Activated CD4-positive, alpha-beta T cell treated with anti-CD3 and anti-CD28 coated beads for 24 hours (primary cell): ENCODE measurements around the gene CSTPP1.
"Not testable (repeated sequence)": the region's sequence is repeated elsewhere in the genome, so short reads cannot be mapped to it uniquely, and the experiment has no call there.

Experiments used
- DNase-seq, 2 donors: peaks; one replicate each; pipeline ENCODE4 v3.0.0-alpha.2; 2020; ENCODE audit warnings: low read depth in 2 of 2

Gene CSTPP1

DNA sequence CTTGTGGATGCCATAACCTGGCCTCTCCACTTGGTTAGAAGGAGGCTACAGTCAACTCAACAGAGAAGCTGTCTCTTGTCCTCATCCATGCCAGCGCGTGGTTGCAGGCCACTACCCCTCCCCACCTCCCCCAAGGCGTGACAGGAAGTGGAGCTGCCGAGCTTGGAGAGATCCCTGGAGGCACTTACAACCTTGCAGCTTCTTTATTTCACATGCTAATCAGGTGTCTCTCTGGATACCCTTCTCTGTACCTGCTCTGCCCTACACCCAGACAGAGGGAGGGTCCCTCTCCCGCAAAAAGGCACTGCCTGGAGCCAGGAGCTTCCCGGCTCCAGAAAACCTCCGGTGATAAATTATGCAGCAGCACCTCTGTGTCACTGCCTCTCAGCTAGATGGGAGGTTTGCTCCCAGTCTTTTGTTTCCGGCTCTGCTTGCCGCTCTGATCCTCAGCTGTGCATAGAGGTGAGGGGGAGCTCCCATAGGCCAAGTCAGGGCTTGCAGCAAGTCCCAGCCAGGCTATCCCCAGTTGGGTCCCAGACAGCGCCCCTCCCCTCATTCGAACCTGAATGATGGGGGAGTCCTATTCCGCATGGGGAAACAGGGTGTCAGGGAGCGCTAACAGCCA, 23.9 kb upstream of the CSTPP1 start:
- no peak for DNase-seq

DNA sequence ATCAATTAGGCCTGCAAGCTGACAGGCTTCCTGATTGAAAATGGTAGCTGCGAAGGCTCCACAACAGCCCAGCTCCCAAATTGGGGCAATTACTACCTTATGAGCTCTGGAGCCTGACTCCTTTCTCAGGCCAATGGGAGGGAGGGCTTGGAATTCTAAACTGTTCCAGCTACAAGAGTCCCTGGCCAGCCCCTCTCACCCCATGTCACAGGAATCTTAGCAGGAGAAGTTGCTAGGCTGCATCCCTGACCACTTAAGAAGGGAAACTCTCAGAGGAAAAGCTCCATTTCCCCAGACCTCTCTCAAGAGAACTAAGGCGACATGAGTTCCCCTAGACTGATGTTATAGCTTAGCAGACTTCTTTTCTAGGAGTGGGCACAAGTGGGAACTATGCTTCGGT, 23.1 kb upstream of the CSTPP1 start:
- DNase-seq = no peak

DNA sequence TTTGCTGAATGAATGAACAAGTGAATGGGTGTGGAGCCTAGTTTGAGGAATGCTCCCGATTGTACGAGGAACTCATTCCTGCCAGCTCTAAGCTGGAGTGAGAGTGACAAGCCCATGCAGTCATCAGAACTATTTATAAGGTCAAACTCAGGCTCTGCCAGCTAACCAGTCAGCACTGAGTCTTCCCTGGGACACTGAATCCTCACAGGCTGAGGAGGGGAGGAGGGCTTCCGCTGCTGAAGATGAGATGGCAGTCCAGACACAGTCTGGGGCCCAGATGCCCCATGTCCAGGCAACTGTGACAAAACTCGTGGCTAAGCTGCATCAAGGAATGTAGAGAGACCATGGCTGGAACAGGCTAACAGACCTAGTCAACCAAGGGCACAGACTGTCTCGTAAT, 22.2 kb upstream of the CSTPP1 start:
- DNase-seq = no peak

DNA sequence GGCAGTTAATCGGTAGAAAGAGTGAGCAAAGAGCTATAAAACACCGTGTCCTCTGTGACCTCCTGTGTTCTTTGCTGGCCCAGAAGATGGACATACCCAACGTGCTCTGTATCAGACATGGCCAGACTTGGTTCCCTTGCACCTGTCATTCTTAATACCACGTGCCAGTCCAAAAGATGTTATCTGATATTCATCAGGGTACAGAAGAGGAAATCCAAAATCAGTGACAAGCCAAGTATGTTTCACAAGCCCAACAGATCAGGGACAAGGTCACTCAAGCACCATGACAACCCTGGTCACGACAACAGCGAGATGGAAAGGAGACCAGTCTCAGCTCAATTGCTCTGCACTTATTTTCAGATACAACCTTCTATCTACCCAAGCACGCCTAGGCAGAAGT, 21.7 kb upstream of the CSTPP1 start:
- no peak for DNase-seq

DNA sequence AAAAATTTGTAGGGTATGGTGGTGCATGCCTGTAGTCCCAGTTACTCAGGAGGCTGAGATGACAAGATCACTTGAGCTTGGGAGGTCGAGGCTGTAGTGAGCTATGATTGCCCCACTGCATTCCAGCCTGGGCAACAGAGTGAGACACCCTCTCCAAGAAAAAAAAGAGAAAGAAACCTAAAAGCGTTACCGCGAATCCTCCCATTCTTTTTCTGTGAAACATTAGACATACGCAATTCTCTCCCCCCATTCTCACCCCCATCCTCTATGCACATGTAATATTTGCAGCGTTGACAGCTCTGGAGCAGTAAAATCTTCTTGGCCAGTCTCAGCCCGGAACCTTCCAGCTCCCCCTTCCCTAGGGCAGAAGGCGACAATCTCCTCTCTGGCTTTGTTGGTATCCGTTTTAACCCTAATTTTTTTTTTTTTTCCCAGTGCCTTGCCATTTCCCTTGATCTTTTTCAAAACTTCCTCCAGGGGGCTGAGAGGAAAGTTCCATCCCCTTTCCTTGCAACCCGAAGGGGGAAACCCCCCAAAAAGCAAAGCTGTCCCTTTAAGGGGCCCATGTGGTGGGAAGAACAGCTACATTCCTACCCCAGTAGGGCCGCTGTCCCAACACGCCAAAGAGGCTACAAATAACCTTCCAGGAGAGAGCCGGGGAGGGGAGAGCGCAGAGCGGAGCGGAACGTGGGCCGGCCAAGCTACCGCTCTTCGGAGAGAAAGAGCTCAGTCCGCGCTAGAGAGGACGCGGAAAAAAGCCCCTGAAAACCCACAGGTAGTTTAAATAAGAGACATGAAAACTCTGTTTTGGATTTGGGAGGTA, 20.1 kb upstream of the CSTPP1 start:
- DNase-seq = no peak

DNA sequence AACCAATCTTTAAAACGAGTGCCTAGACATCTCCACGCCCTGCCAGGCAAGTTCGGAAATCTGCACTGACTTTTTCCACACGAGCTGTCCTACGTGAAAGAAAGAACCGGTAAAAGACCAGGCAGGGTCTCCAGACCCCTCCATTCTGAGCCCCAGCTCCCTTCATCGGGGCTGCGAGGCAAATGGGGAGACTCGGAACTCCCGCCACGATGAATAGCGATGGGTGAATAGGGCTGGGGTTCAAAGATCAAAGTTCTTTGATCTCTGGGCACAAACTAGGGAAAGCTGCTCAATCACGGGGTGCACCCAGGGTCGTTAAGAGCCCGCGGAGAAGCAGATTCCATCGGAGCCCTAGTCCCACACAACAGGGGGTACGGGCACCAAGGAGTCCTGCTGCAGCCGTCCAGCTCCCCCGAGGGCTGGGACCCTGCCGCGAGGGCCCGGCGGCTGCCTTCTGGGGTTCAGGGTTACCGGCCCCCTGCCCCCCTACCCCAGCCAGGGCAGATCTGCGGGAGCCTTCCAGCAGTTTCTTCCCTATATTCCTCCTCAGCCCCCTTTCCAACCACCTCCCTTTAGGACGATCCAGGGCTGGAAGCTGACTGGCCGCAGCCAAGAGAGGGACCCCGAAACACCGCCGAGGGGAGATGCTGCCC, 19.3 kb upstream of the CSTPP1 start:
- no peak for DNase-seq

DNA sequence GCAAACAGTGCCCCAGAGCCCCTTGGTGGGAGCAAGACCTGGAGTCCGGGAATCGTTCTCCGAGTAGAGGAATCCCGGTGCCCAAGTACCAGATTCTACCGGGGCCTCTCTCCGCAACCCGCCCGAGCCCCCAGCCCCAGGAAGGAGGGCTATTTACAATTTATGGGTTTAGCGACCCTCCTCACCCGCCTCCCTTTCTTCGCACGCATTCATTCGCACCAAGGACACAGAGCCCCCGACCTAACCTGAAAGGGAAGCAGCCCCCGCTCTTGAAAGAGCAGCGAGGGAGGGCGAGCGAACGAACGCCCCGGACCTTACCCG, 18.8 kb upstream of the CSTPP1 start:
- DNase-seq = no peak

DNA sequence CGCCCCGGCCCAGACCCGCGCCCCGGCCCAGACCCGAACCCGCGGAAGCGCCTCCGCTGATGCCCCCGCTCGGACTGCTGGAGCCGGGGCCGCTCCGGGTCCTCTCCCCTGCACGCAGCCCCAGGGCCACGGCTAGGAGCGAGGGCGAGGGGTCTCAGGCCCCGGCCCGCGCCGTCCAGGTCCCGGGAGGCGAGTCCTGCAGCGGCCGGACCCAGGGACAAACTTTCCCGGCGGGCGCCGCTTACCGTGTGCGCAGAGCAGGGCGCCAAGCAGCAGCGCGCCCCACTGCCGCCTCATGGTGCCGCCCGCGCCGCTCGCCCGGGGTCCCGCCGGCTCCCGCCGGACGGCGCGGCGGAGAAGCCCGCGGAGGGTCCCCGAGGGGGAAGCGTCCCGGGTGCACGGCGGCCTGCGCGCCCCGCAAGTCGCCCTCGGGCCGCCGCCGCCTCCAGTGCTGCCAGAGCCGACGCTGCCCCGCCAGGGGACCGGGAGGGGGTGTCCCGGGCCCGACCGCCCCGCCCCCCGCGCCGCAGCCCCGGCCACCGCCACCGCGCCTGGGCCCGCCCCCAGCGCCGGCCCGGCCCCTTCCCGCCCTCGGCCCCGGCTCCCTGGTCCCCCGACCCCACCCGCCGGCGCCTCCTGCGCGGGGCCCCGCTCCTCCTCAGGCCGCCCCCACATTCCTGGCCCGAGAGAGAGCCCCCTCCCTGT, 18.3 kb upstream of the CSTPP1 start, which contains the start of gene LRP4:
Gene LRP4 (minus strand): TSS at position 468 of the 705 bp plus-strand sequence. CDS start 171 bp downstream, at position 297.
- DNase-seq = peak in 1 of 2 donors; percentile 26

DNA sequence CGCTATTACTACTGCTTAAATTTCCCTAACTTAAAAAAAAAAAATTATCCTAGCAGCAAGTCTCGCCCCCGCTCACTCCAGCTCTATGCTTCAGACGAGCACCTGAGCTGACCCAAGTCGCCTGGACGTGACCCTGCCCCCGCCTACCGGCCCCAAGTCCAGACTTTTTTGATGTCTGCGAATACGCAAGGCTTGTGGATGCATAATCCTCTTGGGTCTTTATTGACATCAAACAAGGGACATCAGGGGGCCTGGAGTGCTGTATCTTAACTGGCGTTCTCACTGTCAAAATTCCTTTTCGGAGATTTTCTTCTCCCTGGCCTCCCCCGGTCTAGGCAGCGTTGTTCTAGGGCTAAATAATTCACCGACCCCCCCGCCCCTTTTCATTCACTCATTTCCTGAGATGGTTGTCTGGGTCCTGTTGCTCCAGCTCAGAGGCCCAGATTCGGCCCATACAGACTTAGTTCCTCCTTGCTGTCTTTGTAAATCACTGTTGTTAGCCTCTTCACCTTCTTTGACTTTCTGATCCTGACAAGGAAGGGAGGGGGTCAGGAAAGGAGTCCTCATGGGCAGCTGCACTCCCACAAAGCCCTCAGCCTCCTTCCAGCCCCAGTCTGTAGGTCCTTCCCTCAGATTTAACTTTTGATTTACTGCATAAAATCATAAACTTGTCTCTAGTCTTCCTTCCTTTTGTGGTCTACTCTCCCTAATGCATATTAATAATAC, 17.6 kb upstream of the CSTPP1 start:
- DNase-seq = no peak

DNA sequence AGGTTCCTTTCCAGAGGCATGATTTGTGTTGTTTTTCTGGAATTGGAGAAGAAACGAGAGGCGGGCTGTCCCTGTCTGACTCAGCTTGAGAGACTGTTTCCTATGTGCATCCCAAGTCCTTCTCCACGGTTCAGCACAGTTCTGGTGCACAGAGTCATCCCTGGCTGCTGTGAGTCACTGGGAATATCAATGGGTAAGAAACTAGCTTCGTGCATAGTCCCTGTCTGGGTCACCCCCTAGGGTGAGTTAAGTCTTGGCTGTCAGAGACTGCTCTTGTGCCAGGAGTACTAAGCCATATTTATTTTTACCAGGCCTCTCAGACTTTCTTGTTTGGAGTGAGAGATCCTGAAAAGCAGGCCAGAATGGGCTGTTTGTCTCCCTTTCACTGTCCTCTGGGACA, 15.8 kb upstream of the CSTPP1 start:
- DNase-seq = no peak

DNA sequence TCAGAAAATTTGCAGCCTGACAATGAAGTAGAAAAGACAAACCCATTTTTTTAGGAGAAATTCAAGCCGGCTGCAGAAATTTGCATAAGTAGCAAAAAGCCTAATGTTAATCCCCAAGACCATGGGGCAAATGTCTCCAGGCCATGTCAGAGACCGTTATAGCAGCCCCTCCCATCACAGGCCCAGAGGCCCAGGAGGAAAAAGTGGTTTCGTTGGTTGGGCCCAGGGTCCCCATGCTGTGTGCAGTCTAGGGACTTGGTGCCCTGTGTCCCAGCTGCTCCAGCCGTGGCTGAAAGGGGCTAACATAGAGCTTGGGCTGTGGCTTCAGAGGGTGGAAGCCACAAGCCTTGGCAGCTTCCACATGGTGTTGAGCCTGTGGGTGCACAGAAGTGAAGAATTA, 8.6 kb upstream of the CSTPP1 start:
- DNase-seq = not testable (repeated sequence)

DNA sequence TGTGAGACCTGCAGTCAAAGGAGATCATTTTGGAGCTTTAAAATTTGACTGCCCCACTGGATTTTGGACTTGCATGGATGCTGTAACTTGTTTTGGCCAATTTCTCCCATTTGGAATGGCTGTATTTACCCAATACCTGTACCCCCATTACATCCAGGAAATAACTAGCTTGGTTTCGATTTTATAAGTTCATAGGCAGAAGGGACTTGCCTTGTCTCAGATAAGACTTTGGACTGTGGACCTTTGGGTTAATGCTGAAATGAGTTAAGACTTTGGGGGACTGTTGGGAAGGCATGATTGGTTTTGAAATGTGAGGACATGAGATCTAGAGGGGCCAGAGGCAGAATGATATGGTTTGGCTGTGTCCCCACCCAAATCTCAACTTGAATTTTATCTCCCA, 7.9 kb upstream of the CSTPP1 start:
- not testable (repeated sequence) for DNase-seq

DNA sequence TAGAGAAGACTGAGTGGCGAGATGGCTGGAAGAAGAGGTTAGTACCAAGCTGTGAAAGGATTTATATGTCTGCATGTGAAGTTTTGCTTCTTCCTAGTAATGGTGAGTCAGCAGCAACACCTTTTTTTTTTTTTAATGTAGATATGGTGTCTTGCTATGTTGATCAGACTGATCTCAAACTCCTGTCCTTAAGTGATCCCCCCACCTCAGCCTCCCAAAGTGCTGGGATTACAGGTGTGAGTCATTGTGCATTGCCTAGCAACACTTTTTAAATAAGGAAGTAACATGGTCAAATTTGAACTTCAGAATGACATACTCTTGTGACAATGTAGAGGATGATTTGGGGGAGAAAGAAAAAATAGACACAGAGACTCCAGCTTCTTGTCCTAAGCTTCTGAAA, 6.5 kb upstream of the CSTPP1 start:
- DNase-seq = no peak

DNA sequence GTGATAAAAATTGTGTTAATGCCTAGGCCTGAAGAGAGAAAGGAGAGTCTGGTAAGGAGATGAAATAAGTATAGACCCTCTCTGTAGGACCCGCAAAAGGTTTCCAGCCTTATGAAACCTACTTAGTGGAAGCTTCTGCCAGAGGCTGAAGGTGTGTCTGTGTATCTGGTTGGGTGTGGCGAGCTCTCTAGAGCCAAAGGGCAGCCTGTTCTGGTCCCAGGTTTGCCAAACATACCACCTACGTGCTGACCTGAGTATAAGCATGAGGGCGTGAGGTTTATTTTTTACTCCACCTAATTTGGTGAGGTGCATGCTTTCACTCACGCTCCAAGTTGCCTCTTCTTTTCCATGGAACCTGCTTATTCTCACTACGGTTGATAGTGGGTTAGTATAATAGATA, 5.6 kb downstream of the CSTPP1 start:
- DNase-seq = no peak

DNA sequence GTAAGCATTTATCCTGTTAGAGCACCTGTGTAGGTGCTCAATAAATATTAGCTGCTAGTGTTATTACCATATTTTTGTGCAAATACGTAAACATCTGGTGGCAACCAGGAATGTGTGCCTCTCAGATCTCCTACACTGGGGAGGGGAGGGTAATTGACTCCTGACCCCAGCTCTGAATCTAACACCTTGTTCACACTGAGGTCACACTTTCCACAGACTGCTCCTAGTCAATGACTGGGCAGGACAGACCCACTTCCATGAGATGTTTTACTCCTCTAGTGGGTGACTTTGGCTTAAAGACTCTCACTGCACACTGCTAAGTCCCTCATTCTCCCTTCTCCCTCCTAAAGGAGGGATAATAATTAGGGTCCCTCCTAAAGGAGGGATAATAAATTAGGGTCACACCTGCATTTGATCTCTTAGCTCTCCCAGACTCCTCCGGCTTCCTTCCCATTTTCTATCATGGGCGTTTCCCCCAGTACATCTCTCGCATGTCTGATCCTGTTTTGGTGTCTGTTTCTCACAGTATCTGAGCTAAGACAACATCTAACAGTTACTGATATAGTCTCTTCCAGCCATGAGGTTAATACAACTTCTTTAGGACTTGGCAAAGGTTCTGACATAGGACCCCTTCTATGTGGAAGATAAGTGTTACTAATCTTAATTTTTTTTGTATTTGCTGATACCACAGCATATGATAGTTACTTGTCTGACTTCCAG, 8.0 kb downstream of the CSTPP1 start:
- DNase-seq = no peak

DNA sequence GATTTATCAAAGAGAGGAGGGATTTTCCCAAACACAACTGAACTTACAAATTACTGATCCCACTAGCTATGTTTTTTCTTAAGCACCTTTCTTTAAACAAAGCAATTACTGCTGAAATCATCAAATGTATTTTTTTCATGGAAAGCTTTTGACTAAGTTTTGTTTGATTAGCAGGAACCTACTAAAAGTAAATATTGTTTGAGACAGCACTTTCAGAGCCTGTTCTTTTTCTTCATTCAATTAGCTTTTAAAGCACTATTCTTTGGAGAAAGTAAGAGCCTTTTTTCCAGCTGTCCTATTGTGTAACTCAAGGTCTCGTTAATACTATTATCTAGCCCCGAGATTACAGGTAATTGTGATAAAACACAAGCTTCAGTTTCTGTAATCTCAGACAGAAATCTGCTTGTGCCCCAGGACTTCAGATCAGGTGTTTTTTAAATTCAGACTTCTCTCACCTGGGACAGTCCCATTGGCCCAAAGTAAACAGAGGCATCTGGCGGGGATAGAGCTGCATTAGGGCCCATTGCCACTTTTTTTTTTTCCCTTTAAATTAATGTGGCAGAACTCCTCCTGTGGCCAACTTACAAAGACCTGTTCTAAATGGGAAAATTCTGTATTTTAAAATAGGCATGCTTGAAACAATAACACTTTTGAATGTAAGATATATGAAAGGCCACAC, 11.0 kb downstream of the CSTPP1 start:
- no peak for DNase-seq

DNA sequence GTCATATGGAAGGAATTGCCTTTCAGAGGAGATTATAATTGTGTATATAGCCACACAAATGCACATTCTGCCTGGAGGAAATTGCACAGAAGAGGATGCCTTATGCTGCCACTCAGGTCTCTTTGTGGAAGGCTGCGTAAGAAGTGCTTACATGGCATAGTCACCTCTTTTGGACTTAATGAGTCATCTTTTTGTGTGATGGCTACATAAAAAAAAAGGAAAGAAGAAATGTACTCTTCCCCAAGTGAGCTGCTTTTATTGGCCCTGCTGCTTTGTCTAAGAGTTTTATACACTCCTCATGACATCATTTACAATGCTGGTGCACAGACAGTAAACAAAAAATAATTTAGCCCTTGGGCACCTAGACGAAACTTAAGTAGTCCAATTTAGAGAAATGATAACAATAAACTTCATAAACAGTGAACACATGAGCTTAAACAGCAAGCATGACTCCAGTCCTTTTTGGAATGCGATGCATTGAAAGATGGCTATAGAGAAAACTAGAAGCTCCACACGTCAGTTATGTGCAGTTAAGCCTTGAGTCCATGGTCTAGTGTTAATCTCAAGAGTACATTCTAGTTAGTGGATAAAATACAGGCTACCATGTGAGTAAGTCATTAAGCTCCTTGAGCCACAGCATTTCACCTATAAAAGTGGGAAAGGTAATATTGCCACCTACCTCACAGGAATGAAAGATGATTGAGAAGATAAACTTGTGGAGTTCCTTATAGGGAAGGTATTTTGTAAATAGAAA, 12.0 kb downstream of the CSTPP1 start:
- no peak for DNase-seq

DNA sequence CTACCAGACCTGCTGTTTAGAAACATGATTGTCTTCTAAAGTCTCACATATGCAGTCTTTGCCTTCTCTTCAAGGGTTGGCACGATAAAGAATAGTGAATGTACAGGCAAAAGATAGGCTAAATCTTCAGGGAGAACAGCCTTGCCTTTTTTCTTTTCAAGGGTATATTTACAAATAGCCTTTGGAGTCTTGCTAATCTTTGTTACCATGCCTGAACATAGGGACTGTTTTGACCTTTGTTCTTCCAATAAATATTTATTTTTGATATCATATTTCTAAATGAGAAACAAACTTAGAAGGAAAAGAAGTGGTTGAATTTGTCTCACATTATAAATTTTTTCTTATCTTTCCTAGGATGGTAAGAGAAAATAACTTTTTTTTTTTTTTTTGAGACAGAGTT, 12.7 kb downstream of the CSTPP1 start:
- no peak for DNase-seq

DNA sequence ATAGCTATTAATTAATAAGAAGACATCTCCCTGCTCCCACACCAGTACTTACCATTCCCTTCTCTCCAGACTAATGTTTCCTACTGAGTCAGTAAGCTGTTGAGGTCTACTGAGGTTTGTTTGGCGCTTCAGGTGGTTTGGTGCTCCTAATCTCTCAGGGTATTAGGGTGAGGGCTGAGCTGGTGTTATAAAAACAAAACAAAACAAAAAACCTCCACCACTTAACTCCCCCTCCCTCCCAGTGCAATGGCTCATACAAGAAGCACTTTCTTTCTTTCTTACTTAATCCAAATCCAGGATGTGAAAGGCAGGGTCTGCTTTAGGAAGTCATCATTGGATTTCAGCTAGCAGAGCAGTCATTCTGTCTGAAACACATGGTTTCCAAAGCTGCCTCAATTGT, 15.3 kb downstream of the CSTPP1 start:
- DNase-seq = no peak

DNA sequence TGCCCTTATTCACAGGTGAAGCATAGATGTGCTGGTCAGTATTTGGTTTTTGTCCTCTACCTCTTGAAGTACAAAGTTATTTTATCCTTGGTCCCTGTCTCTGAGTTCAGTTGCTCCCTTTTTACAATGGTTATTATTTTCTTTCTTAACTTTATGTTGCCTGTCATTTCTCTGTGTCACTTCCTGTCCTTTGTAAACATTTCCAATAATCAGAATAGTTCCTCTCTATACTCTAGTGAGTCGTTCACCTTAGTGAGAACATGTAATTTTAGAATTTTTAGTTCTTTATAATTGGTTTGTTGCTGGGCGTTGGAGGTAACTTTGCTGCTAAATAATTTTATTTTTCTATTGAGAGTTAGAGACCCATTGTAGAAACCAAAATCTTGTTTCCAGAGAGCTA, 16.0 kb downstream of the CSTPP1 start:
- no peak for DNase-seq
